HepG2 (cell line): ENCODE results near the gene DBN1. TPM values are rescaled to one million over a fixed set of nuclear protein-coding genes. Genes with fewer than 3 reads are reported as not detected.

ENCODE experiments used
- IKZF5 ChIP-seq: IDR thresholded peaks from 2 replicates; pipeline ENCODE4 v1.6.1; 2018; ENCODE audit warnings: missing genetic modification reagents, mild to moderate bottlenecking, missing compliant biosample characterization
- MAFF ChIP-seq: IDR thresholded peaks from 2 replicates; pipeline ENCODE4 v1.6.1; 2011; ENCODE audit warnings: low read depth, low read length, improper control_type of control experiment
- MED13 ChIP-seq: sonication (generic); formaldehyde crosslinking; IDR thresholded peaks from 2 replicates; pipeline ENCODE4 v1.5.0; 2020; ENCODE audit warnings: missing genetic modification reagents
- RARA ChIP-seq: IDR thresholded peaks from 2 replicates; pipeline ENCODE4 v1.6.1; 2016; ENCODE audit warnings: missing genetic modification reagents, missing compliant biosample characterization
- RFX1 ChIP-seq: fragments of 450-650 bp; IDR thresholded peaks from 2 replicates; pipeline ENCODE4 v1.6.1; 2017
- TCF12 ChIP-seq, 2 experiments: fragments of 450-650 bp in 1 of 2; sonication (generic) in 1 of 2; formaldehyde crosslinking in 1 of 2; IDR thresholded peaks; 2 replicates each; pipeline versions ENCODE4 v1.6.1 to v1.8.0; 2017 to 2022; ENCODE audit warnings: antibody characterized with exemption in 1 of 2, mild to moderate bottlenecking in 1 of 2, missing genetic modification reagents in 1 of 2, moderate library complexity in 1 of 2
- ZBTB40 ChIP-seq, 2 experiments: fragments of 450-650 bp in 1 of 2; sonication (generic) in 1 of 2; formaldehyde crosslinking in 1 of 2; IDR thresholded peaks; 2 replicates each; pipeline versions ENCODE4 v1.6.1 to v1.8.0; 2016 to 2022; ENCODE audit warnings: antibody characterized with exemption in 1 of 2, mild to moderate bottlenecking in 1 of 2, missing genetic modification reagents in 1 of 2
- ZNF10 ChIP-seq: sonication (generic); formaldehyde crosslinking; IDR thresholded peaks from 2 replicates; pipeline ENCODE4 v1.4.0; 2020; ENCODE audit warnings: mild to moderate bottlenecking, low read depth, missing genetic modification reagents, borderline replicate concordance
- polyA plus RNA-seq, 8 experiments: library from polyadenylated mRNA; depleted of rRNA in 3 of 8; stranded (reverse) in 7 of 8; unstranded in 1 of 8; fragments of >200 nt; fragmentation: Illumina TruSeq in 4 of 8; extraction: Trizol in 4 of 8; gene quantifications; 2 replicates each; pipeline versions ENCODE4 v1.2.1 to v1.2.3, GENCODE V29; 2011 to 2016; ENCODE audit warnings: low read depth in 4 of 8, missing spikeins in 1 of 8, mixed read lengths in 1 of 8; ENCODE audit not compliant: insufficient read depth in 1 of 8
- total RNA-seq, 5 experiments: library from RNA; depleted of rRNA; stranded (reverse); fragments of >200 nt; fragmentation: Illumina TruSeq; extraction: Trizol; gene quantifications; 2 replicates each; pipeline ENCODE4 v1.2.3, GENCODE V29; 2016; ENCODE audit warnings: low read depth in 1 of 5
- TF ChIP-seq, protein P1 (sequence below): sonication (generic); formaldehyde crosslinking; IDR thresholded peaks from 2 replicates; pipeline ENCODE4 v1.4.0; 2020; ENCODE audit warnings: missing genetic modification reagents, borderline replicate concordance
- TF ChIP-seq, protein P2 (sequence below): sonication (generic); formaldehyde crosslinking; IDR thresholded peaks from 2 replicates; pipeline ENCODE4 v1.5.0; 2020; ENCODE audit warnings: mild to moderate bottlenecking, missing genetic modification reagents, borderline replicate concordance

Gene DBN1
- total and polyA plus RNA-seq, 2 of the 13 experiments (the other 11 are each of a cell fraction or from before 2014, with no cell fraction given) = 27.0 to 37.3 TPM

- TF ChIP-seq, protein P1, sequence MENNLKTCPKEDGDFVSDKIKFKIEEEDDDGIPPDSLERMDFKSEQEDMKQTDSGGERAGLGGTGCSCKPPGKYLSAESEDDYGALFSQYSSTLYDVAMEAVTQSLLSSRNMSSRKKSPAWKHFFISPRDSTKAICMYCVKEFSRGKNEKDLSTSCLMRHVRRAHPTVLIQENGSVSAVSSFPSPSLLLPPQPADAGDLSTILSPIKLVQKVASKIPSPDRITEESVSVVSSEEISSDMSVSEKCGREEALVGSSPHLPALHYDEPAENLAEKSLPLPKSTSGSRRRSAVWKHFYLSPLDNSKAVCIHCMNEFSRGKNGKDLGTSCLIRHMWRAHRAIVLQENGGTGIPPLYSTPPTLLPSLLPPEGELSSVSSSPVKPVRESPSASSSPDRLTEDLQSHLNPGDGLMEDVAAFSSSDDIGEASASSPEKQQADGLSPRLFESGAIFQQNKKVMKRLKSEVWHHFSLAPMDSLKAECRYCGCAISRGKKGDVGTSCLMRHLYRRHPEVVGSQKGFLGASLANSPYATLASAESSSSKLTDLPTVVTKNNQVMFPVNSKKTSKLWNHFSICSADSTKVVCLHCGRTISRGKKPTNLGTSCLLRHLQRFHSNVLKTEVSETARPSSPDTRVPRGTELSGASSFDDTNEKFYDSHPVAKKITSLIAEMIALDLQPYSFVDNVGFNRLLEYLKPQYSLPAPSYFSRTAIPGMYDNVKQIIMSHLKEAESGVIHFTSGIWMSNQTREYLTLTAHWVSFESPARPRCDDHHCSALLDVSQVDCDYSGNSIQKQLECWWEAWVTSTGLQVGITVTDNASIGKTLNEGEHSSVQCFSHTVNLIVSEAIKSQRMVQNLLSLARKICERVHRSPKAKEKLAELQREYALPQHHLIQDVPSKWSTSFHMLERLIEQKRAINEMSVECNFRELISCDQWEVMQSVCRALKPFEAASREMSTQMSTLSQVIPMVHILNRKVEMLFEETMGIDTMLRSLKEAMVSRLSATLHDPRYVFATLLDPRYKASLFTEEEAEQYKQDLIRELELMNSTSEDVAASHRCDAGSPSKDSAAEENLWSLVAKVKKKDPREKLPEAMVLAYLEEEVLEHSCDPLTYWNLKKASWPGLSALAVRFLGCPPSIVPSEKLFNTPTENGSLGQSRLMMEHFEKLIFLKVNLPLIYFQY (CRISPR knock-in tag) = no peak
- TF ChIP-seq MAFF (no peak), IKZF5 (CRISPR knock-in tag) (peak; percentile 37; the same call in 1 of the 2 replicates), ZBTB40 (IDR thresholded peaks at IDR 0.05) (no peak), ZBTB40 (CRISPR knock-in tag; IDR thresholded peaks at IDR 0.05) (no peak), RFX1 (no peak), RARA (CRISPR knock-in tag) (no peak), TCF12 (IDR thresholded peaks at IDR 0.05) (no peak), TCF12 (CRISPR knock-in tag; IDR thresholded peaks at IDR 0.05) (no peak; the same call in 1 of the 2 replicates), ZNF10 (CRISPR knock-in tag) (no peak), MED13 (no peak)
- TF ChIP-seq, protein P2, sequence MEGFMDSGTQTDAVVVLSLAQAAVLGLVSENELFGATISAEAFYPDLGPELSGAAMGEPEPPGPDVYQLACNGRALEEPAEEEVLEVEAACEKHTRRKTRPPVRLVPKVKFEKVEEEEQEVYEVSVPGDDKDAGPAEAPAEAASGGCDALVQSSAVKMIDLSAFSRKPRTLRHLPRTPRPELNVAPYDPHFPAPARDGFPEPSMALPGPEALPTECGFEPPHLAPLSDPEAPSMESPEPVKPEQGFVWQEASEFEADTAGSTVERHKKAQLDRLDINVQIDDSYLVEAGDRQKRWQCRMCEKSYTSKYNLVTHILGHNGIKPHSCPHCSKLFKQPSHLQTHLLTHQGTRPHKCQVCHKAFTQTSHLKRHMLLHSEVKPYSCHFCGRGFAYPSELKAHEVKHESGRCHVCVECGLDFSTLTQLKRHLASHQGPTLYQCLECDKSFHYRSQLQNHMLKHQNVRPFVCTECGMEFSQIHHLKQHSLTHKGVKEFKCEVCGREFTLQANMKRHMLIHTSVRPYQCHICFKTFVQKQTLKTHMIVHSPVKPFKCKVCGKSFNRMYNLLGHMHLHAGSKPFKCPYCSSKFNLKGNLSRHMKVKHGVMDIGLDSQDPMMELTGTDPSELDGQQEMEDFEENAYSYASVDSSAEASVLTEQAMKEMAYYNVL = no peak
These were observed 17.5 kb downstream of the DBN1 start (continued) for GRCh38 chr5:177455661-177456590.
